AG09319 (cell line): ENCODE results near the gene LDB1.

Experiments
- DNase-seq: peaks from one replicate; pipeline ENCODE4 v3.0.0-alpha.2; 2010; ENCODE audit warnings: low read depth; ENCODE audit errors: extremely low read depth
- TF ChIP-seq, protein P1 (sequence below): IDR thresholded peaks from 2 replicates; pipeline ENCODE4 v1.5.1; 2011; ENCODE audit warnings: low read depth, mild to moderate bottlenecking, inconsistent platforms, low read length, moderate library complexity

The LDB1 gene

DNA sequence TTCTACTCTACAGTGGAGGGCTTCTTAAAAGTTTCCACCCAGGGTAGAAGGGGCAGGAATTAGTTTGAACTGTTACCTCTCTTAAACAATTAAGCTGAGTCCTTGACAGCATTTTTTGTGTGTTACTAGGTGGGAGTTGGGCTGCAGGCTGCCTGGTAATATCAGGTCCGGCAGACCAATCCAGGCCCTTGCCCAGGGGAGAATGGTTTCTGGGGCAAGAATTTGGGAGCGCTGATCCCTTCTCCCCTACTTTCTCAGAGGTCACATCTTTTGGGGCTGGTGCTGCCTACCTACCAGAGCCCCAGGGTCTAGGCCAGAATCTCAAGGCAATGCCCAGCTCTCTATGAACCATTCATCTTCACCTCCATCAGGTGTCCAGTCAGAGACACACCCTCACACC, 14.2 kb upstream of the LDB1 start:
- DNase-seq, result no peak
- TF ChIP-seq, protein P1, sequence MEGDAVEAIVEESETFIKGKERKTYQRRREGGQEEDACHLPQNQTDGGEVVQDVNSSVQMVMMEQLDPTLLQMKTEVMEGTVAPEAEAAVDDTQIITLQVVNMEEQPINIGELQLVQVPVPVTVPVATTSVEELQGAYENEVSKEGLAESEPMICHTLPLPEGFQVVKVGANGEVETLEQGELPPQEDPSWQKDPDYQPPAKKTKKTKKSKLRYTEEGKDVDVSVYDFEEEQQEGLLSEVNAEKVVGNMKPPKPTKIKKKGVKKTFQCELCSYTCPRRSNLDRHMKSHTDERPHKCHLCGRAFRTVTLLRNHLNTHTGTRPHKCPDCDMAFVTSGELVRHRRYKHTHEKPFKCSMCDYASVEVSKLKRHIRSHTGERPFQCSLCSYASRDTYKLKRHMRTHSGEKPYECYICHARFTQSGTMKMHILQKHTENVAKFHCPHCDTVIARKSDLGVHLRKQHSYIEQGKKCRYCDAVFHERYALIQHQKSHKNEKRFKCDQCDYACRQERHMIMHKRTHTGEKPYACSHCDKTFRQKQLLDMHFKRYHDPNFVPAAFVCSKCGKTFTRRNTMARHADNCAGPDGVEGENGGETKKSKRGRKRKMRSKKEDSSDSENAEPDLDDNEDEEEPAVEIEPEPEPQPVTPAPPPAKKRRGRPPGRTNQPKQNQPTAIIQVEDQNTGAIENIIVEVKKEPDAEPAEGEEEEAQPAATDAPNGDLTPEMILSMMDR, result no peak

DNA sequence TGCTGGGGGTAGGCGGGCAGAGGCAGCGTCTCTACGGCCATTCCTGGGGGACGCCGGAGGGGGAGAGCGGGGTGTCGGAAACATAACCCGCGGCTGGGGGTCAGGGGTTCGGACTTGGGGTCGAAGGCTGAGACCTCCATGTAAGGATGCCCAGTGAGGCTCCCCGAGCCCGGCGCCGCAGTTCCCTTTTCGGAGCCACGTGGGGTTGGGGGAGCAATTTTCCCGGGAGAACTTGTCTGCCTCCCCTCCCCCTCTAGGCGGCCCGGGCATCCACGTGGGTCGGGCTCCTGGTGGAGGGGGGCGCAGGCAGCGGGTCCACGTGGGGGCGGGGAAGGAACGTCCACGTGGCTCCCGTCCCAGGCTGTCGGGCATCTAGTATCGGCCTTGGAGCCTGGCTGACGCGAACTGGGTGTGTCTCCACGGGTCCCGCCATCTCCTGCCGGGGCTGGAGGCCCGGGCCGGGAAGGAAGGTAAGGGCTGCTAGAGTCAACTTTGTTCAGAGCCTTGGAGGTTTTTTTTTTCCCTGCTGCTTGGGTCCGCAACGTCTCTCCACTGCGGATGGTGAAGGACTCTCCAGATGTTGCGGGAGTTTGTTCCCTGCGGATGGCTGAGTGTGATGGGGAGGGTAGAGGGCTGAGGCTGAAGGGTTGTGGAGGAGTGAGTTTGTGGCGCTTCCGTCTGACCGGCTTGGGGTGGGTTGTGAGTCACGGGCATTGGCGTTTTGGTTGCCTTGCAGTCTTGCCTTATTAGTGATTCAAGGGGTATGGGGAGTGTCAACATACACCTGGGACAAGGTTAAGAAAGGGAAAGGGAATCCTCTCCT, 13.4 kb upstream of the LDB1 start:
- no peak for DNase-seq

DNA sequence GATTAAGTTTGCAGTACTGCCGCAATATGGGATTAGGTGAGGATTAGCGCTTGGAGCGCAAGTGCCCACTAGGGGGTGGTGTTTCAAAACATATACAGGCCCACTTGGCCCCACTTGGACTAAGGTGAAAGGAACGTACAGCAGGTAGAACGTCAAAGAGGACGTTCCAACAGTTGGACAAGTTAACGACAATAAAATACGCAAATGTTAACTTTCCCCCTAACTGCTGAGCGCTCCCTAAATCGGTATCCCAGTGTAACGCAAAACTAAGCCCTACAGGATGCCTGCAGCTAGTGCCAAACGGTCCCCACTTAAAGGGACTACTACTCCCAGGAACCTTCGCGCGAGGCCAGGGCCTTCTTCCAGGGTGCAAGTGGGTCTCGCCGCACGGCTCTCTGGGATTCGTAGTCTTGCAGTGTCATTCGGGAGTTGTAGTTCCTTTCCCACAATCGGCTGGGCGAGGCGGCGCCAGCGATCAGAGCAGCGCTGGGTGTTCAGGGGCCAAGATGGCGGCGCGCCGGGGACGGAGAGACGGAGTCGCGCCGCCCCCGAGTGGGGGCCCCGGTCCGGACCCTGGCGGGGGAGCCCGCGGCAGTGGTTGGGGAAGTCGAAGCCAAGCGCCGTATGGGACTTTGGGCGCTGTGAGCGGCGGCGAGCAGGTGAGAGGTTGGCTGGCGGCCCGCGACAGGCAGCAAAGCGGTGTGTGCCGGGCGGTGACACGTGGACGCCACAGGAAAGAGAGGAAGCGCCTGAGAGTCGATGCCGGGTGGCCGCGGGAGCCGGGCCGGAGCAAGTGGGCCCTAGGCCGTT, 12.6 kb upstream of the LDB1 start, which contains the start of gene PPRC1:
Gene PPRC1 (plus strand): TSS at position 478 of the 810 bp plus-strand sequence. CDS start 29 bp downstream, at position 507.
- peak; percentile 97 for DNase-seq
- TF ChIP-seq, protein P1, result peak; percentile 88

More for the DNA sequence above, 13.4 kb upstream of the LDB1 start:
- TF ChIP-seq, protein P1, result no peak

DNA sequence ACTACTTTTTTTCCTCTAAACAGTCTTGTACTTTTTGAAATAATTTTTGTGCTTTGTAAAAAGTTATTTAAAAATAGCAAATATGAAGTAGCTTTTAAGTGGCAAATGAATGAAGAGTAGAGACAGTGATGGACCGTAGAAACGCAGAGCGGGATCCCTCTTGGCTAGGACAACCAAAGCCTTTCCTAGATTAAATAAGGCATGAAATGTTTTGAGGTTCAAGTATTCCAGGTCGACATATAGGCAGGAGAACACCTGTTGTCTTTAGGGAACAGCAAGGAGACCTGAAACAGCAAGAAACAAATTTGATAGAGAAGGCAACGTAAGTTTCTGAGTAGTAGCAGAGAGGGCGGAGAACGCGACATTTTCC, 12.0 kb upstream of the LDB1 start:
- TF ChIP-seq, protein P1, result no peak
- no peak for DNase-seq

DNA sequence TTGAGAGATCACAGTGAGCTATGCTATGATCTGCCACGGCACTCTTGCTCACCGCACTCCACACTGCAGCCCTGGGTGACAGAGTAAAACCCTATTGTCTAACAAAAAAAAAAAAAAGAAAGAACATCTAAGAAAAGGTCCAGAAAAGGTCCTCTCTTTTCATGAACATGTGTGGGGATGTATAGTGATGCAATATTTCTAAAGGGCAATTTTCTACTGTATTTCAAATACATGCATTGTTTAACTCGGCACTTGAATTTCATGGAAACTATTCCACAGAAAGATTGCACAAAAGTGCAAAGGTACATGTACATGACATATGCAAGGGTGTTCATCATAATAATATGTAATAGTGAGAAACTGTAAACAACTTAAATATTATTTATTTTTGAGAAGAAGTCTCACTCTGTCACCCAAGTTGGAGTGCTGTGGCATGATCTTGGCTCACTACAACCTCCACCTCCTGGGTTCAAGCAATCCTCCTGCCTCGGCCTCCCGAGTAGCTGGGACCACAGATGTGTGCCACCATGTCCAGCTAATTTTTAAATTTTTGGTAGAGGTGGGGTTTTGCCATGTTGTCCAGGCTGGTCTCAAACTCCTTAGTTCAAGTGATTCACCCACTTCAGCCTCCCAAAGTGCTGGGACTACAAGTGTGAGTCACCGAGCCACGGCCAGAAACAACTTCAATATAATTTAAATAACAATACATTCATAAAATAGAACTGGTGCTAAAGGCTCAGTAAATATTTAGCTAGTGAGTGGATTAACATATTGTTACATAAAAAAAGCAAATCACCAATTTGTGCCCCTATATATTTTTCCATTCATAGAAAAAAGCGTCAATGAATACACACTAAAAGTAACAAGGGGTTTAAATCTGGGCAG, 11.4 kb upstream of the LDB1 start:
- TF ChIP-seq, protein P1, result no peak
- DNase-seq, result no peak

DNA sequence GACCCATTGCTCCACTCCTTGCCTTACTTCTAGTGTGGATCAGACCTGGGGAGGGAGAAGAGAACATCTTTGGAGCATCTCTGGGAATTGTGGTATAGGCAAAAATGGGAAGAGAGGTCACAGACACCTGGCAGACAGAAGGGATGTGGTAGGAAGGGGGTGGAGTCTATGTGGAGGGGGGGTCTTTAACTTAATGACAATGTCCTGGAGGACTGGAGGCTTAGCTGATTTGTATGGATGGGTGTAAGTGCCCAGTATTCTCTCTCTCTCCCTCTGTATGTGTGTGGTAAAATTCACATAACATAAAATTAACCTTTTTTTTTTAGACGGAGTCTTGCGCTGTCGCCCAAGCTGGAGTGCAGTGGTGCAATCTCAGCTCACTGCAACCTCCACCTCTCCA, 3.1 kb upstream of the LDB1 start:
- TF ChIP-seq, protein P1, result no peak

More for the DNA sequence above, 3.1 kb upstream of the LDB1 start:
- no peak for DNase-seq
